ENCODE results near the gene DMBT1.
"Not testable (repeated sequence)": the region's sequence is repeated elsewhere in the genome, so short reads cannot be mapped to it uniquely, and the experiment has no call there.

- not testable (repeated sequence) for TF ChIP-seq CTCF (conservative IDR thresholded peaks at IDR 0.05; ENCODE audit: low read length); EZH2phosphoT487 (IDR thresholded peaks at IDR 0.05; ENCODE audit: borderline replicate concordance, low read depth, low read length)
These were observed 60.4 kb downstream of the DMBT1 start for GRCh38 chr10:122620961-122621360.

All from OCI-LY7 (cell line).